ENCODE data around the gene POU2AF1.

The POU2AF1 gene

GRCh38 chr11:111387363-111387762, 8.3 kb upstream of the POU2AF1 start:
- no peak for DNase-seq (ENCODE audit: low read depth in 2 of 2)

- DNase-seq (ENCODE audit: low read depth in 2 of 2), result no peak
Measured at GRCh38 chr11:111386611-111387150, 7.6 kb upstream of the POU2AF1 start.

- no peak for DNase-seq (ENCODE audit: low read depth in 2 of 2)
Measured at GRCh38 chr11:111384494-111384893, 5.4 kb upstream of the POU2AF1 start.

- DNase-seq (ENCODE audit: low read depth in 2 of 2), result no peak
Measured at GRCh38 chr11:111382451-111382850, 3.4 kb upstream of the POU2AF1 start.

GRCh38 chr11:111379602-111380136, 594 bp upstream of the POU2AF1 start:
- DNase-seq (ENCODE audit: low read depth in 2 of 2), result no peak

GRCh38 chr11:111378185-111378860, 752 bp downstream of the POU2AF1 start:
- DNase-seq (ENCODE audit: low read depth in 2 of 2), result no peak

- DNase-seq (ENCODE audit: low read depth in 2 of 2), result no peak
Measured at GRCh38 chr11:111376181-111376871, 2.7 kb downstream of the POU2AF1 start.

DNA sequence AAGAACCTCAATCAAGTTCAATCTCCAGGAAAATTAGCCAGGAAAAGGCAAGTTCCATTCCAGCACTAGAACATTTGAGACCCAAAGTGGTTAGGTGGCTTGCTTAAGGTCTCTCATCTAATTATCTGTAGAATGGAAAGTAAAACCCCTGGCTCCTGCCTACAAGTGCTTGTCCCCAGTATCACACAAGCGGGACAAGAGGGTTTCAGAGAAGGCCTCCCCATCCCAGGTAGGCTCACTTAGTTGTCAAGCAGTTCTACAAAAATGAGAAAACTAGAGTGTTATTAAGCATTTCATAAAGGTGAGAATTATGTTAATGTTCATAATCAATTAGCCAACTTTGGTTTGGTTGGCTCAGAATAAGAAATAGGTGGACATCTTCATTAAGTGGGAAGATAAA, 5.5 kb downstream of the POU2AF1 start:
- DNase-seq (ENCODE audit: low read depth in 2 of 2), result no peak

- no peak for DNase-seq (ENCODE audit: low read depth in 2 of 2)
Measured at GRCh38 chr11:111372538-111372937, 6.5 kb downstream of the POU2AF1 start.

- DNase-seq (ENCODE audit: low read depth in 2 of 2), result no peak
Measured at GRCh38 chr11:111370902-111371578, 8.0 kb downstream of the POU2AF1 start.

- DNase-seq (ENCODE audit: low read depth in 2 of 2), result no peak
Measured at GRCh38 chr11:111370270-111370901, 8.7 kb downstream of the POU2AF1 start.

GRCh38 chr11:111368285-111368560, 10.9 kb downstream of the POU2AF1 start:
- no peak for DNase-seq (ENCODE audit: low read depth in 2 of 2)

DNA sequence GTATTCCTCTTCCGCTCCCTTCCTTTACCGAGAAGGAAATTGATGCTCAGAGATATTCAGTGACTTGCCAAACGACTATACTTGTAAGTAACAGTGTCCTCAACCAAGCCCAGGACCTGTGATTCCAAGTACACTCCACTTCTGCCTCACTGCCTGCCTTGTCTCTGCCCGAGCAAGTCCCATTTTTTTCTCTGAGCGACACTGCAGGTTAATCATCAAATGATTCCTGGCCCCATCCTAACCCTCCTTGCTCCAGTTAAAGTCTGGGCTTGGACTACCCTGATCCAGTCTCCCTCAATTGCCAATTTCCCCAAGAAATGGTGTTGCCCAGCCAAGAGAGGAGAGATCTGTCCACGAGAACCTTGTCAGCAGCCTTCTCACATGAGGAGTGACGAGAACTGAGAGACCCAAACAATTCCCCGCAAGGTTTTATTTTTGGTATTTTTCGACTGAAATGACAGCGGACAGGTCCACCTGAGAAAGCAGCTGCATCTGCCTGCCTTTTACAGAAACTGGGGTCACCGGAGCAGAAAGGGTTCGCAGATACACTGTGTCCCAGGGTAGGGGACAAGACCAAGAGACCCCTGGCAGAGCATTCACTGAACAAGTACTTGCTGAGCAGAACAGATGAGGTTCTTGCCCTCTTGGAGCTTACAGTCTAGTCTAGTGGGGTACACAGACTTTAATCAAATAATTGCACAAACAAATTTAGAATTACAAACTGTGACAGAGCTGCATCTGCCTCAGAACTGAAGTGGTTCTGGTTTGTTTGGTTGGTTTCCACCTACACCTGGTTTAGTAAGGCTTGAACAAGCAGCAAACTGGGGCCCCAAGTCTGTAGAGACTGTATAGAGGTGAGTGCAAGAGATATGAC, 11.4 kb downstream of the POU2AF1 start:
- DNase-seq (ENCODE audit: low read depth in 2 of 2), result no peak

DNA sequence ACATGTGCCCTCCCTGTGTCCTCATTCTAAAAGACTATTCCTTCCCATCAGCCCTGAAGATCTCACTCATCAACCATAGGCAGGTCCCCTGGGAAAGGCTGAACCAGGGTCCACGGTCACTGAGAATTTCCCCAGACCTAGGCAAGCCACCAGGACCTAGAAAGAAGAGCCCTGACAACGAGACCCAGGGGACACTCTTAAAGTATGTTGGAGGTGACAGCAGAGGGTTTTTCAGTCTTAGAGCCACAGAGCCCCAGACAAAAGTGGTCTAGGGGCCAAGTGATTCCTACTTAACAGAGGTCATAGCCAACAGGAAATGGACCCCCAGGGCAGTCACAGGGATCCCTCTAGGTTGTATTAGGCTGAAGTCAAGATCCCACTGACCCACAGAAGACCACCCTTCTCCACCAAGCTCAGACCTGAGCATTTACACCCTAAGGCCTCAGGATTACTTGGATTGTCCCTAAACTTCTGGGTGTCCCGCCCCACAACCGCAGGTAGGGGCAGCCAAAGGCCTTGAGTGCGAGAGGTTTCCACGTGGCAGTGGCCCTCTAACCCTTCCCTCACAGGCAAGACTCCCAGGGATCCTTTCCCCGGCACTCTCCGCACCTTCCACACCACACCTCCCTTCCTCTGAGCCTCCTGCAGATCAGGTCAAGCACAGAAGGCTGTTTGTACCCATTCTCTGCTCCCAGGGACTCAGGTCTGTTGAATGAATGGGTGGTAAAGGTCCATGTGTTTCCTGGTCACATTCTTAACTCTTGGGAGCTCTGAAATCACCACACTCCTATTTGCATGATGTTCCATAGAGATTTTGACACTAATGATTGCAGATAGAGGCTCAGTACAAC, 12.3 kb downstream of the POU2AF1 start:
- no peak for DNase-seq (ENCODE audit: low read depth in 2 of 2)

DNA sequence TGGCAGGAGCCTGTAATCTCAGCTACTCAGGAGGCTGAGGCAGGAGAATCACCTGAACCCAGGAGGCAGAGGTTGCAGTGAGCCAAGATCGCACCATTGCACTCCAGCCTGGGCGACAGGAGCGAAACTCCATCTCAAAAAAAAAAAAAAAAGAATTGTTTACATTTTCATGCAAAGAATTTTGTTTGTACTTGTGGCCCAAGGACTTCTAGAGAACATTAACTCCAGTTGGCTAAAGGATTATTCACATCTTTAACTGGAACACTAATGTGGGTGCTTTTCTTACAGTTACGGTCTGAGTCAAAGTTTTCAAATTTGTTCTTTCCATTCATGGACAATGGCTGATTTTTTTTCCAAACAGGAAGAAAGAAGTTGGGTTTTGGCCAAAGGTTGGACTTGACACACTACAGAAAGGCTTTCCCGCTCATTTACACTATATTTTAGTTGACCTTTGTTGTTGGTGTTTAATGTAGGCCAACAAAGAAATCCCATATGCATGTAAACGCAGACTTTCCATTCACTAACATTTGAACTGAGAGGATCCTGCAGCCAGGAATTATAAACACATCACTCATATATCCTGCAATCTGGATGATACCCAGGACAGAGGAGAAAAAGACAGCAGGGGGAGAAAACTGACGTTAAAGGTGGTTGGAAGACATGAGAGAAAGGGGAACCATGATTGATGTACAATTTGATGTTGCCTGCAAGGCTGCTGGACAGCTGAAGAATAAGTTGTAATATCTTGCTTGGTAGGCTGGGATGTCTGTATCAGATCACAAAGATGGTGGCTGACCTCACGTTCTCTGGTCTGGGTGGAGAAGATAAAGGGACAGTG, 13.1 kb downstream of the POU2AF1 start:
- DNase-seq (ENCODE audit: low read depth in 2 of 2), result no peak

GRCh38 chr11:111364503-111364902, 14.6 kb downstream of the POU2AF1 start:
- DNase-seq (ENCODE audit: low read depth in 2 of 2), result no peak

- DNase-seq (ENCODE audit: low read depth in 2 of 2), result no peak
Measured at GRCh38 chr11:111363985-111364384, 15.1 kb downstream of the POU2AF1 start.

DNA sequence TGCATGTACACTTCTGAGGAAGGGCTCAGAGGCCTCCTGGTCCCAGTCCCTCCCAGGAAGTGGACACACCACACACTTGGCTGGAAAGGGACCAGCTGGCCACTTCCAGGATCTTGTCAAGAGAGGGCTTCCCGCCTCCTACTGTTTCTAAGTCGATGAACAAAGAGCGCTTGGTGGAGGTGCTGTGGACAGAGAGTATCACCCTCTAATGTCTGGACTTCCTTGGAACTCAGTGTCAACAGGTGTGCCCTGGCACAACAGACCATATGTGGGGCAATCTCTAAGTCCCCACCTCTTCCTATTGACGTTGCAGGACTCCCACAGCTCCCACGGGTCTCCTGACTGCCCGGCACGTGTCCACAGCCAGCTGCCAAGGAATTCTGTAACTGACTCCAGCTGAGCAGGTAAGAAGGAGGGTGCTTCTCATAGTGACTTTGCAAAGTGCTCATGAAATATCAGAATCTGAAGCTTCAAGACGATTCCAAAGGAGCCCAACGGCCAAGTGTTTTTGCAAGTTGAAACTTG, 16.1 kb downstream of the POU2AF1 start:
- DNase-seq (ENCODE audit: low read depth in 2 of 2), result no peak

DNA sequence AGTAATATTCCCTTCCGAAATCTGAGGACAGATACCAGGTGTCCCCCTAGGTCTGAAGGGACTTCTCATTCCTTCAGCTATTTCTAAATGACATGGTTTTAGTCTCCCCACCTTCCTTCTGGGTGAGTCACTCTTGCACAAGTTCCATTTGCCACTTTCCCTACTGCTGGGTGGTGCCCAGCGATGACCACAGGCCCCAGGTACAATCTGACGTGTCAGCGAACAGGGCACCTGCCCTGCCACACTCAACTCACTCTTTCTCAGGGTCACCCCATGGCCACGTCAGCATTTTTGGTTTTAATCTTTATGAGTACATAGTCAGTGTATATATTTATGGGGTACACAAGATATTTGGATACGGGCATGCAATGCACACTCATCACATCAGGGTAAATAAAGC, 17.2 kb downstream of the POU2AF1 start:
- no peak for DNase-seq (ENCODE audit: low read depth in 2 of 2)

All from stimulated activated CD4-positive, alpha-beta T cell treated with anti-CD3 and anti-CD28 coated beads, Interleukin-4, amount 100 ng/mL, for 48 hours (primary cell).